Astrocyte (in vitro differentiated cells and primary cell): ENCODE results near the gene LRMDA. TPM values are rescaled to one million over a fixed set of nuclear protein-coding genes. Genes with fewer than 3 reads are reported as not detected.

Experiments used
- DNase-seq: peaks from one replicate; pipeline ENCODE4 v3.0.0-alpha.2; 2010; ENCODE audit warnings: low read depth
- FAIRE-seq: peaks from 2 replicates; lab custom pipeline; 2011; peaks lifted over from hg19 to GRCh38; lab: Jason Lieb, UNC
- H2AFZ ChIP-seq: 2 replicates; pipeline ENCODE4 v1.6.0; 2012; ENCODE audit warnings: low read depth, low read length, inconsistent platforms
- H3K27ac ChIP-seq: 2 replicates; pipeline ENCODE4 v1.5.1; 2011; ENCODE audit warnings: low read depth, low read length, inconsistent platforms
- H3K27me3 ChIP-seq: 2 replicates; pipeline ENCODE4 v1.6.0; 2011; ENCODE audit warnings: low read length, inconsistent platforms; ENCODE audit not compliant: insufficient read depth
- H3K36me3 ChIP-seq: 2 replicates; pipeline ENCODE4 v1.5.1; 2011; ENCODE audit warnings: low read length, inconsistent platforms; ENCODE audit not compliant: insufficient read depth
- H3K4me1 ChIP-seq: 2 replicates; pipeline ENCODE4 v1.5.1; 2011; ENCODE audit warnings: low read length, inconsistent platforms; ENCODE audit not compliant: insufficient read depth
- H3K4me2 ChIP-seq: 2 replicates; pipeline ENCODE4 v1.6.0; 2012; ENCODE audit warnings: low read length, inconsistent platforms
- H3K4me3 ChIP-seq: 2 replicates; pipeline ENCODE4 v1.5.1; 2011; ENCODE audit warnings: low read depth, mild to moderate bottlenecking, low read length, inconsistent platforms; ENCODE audit not compliant: insufficient read depth
- H3K79me2 ChIP-seq: 2 replicates; pipeline ENCODE4 v1.6.0; 2012; ENCODE audit warnings: mild to moderate bottlenecking, low read length, inconsistent platforms; ENCODE audit not compliant: insufficient read depth
- H3K9ac ChIP-seq: 2 replicates; pipeline ENCODE4 v1.6.0; 2012; ENCODE audit warnings: mild to moderate bottlenecking, low read length, inconsistent platforms
- H3K9me3 ChIP-seq: 2 replicates; pipeline ENCODE4 v1.5.1; 2012; ENCODE audit warnings: low read depth, mild to moderate bottlenecking, low read length, inconsistent platforms; ENCODE audit not compliant: insufficient read depth
- H4K20me1 ChIP-seq: 2 replicates; pipeline ENCODE4 v1.6.0; 2012; ENCODE audit warnings: low read length, inconsistent platforms; ENCODE audit not compliant: insufficient read depth
- H3K27ac Mint-ChIP-seq: one replicate; pipeline ENCODE4 v1.8.0; 2021; ENCODE audit warnings: mild to moderate bottlenecking, mixed read lengths; ENCODE audit not compliant: unreplicated experiment
- H3K27me3 Mint-ChIP-seq: one replicate; pipeline ENCODE4 v1.8.0; 2021; ENCODE audit warnings: low read depth, mixed read lengths; ENCODE audit not compliant: unreplicated experiment
- H3K36me3 Mint-ChIP-seq: one replicate; pipeline ENCODE4 v1.8.0; 2021; ENCODE audit warnings: low read depth, mixed read lengths; ENCODE audit not compliant: unreplicated experiment
- H3K4me1 Mint-ChIP-seq: one replicate; pipeline ENCODE4 v1.8.0; 2021; ENCODE audit warnings: low read depth, mixed read lengths; ENCODE audit not compliant: unreplicated experiment
- H3K4me3 Mint-ChIP-seq: one replicate; pipeline ENCODE4 v1.8.0; 2021; ENCODE audit warnings: mild to moderate bottlenecking, moderate library complexity, mixed read lengths; ENCODE audit not compliant: unreplicated experiment
- H3K9me3 Mint-ChIP-seq: one replicate; pipeline ENCODE4 v1.8.0; 2021; ENCODE audit warnings: mild to moderate bottlenecking, mixed read lengths; ENCODE audit not compliant: unreplicated experiment
- EZH2 ChIP-seq: IDR thresholded peaks from 2 replicates; pipeline ENCODE4 v1.6.1; 2012; ENCODE audit warnings: mild to moderate bottlenecking, low read length, inconsistent platforms; ENCODE audit not compliant: insufficient read depth
- total RNA-seq: library from RNA; stranded (reverse); gene quantifications from 2 replicates; pipeline ENCODE4 v1.2.1, GENCODE V29; 2021
- TF ChIP-seq, protein P1 (sequence below): IDR thresholded peaks from 2 replicates; pipeline ENCODE4 v1.5.1; 2011; ENCODE audit warnings: low read depth, mild to moderate bottlenecking, inconsistent platforms, low read length, moderate library complexity; ENCODE audit not compliant: insufficient read depth

LRMDA gene
- total RNA-seq, 1 donor from 2014 or later: 2.7 TPM

DNA sequence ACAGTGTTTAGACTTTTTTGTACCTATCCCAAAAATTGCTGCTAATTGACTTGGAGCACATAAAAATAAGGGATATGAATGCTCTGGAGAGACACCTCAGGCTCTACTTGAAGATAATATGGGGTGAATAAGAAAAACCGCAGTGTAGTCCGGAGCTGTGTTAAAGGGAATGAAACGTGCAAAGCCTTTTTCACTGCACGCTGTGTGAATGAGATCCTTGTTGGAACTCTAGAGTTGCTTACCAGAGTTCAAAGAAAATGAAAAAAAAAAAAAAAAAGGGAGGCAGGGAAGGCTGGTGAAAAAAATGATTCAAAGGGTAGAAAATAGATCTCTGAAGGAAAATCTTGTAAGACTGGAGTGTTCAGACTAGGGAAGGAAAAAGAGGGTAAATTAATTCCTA is 226.6 kb downstream of the LRMDA start:
- no peaks in the 10 kb centered on the region for H3K9me3 ChIP-seq
- H3K4me1 ChIP-seq: peaks cover 9% of the 10 kb centered on the region
- Mint-ChIP-seq H3K27me3 (peaks cover 18% of the 10 kb centered on the region), H3K27ac (no peak overlapping the region), H3K9me3 (peaks cover 3% of the 10 kb centered on the region), H3K36me3 (no peaks in the 10 kb centered on the region), H3K4me3 (no peak overlapping the region), H3K4me1 (peaks cover 12% of the 10 kb centered on the region)
- H3K79me2 ChIP-seq: no peaks in the 10 kb centered on the region
- TF ChIP-seq EZH2: no peak
- TF ChIP-seq, protein P1, sequence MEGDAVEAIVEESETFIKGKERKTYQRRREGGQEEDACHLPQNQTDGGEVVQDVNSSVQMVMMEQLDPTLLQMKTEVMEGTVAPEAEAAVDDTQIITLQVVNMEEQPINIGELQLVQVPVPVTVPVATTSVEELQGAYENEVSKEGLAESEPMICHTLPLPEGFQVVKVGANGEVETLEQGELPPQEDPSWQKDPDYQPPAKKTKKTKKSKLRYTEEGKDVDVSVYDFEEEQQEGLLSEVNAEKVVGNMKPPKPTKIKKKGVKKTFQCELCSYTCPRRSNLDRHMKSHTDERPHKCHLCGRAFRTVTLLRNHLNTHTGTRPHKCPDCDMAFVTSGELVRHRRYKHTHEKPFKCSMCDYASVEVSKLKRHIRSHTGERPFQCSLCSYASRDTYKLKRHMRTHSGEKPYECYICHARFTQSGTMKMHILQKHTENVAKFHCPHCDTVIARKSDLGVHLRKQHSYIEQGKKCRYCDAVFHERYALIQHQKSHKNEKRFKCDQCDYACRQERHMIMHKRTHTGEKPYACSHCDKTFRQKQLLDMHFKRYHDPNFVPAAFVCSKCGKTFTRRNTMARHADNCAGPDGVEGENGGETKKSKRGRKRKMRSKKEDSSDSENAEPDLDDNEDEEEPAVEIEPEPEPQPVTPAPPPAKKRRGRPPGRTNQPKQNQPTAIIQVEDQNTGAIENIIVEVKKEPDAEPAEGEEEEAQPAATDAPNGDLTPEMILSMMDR: no peak
- DNase-seq (no peak), FAIRE-seq (no peak)
- H3K4me2 ChIP-seq: no peak overlapping the region
- no peaks in the 10 kb centered on the region for H4K20me1 ChIP-seq
- H3K27me3 ChIP-seq: peaks cover 23% of the 10 kb centered on the region
- no peaks in the 10 kb centered on the region for H3K36me3 ChIP-seq
- H3K4me3 ChIP-seq: no peak overlapping the region
- H2AFZ ChIP-seq: no peak overlapping the region
- no peak overlapping the region for H3K9ac ChIP-seq
- no peak overlapping the region for H3K27ac ChIP-seq

DNA sequence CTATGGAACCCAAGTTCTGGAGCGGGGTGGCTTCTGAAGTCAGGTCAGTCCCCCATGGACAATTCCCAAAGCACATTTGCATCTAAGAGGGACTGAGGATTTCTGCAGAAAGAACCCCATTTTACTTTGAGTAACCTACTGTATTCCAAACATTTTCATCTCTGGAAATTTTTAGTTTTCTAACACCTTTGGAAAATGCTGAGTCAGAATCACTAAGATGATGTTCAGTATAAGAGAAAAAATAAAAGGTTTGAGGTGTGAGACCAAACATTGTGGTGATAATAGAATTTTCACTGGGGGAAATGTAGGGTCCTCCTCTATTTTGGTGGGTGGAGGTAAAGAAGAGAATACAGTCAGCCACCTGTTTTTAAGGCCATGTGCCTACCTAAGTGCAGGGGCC is 227.1 kb downstream of the LRMDA start:
- Histone ChIP-seq H3K27me3 (peaks cover 23% of the 10 kb centered on the region), H4K20me1 (no peaks in the 10 kb centered on the region), H3K27ac (no peak overlapping the region), H3K4me1 (peaks cover 9% of the 10 kb centered on the region), H3K36me3 (no peaks in the 10 kb centered on the region), H3K4me2 (no peak overlapping the region), H3K9ac (no peak overlapping the region), H2AFZ (no peak overlapping the region), H3K79me2 (no peaks in the 10 kb centered on the region), H3K9me3 (no peaks in the 10 kb centered on the region), H3K4me3 (no peak overlapping the region)
- Mint-ChIP-seq H3K36me3 (no peaks in the 10 kb centered on the region), H3K9me3 (peaks cover 3% of the 10 kb centered on the region), H3K27ac (no peak overlapping the region), H3K27me3 (peaks cover 18% of the 10 kb centered on the region), H3K4me1 (peaks cover 12% of the 10 kb centered on the region), H3K4me3 (no peak overlapping the region)
- FAIRE-seq (no peak), DNase-seq (no peak)
- TF ChIP-seq, protein P1: no peak

DNA sequence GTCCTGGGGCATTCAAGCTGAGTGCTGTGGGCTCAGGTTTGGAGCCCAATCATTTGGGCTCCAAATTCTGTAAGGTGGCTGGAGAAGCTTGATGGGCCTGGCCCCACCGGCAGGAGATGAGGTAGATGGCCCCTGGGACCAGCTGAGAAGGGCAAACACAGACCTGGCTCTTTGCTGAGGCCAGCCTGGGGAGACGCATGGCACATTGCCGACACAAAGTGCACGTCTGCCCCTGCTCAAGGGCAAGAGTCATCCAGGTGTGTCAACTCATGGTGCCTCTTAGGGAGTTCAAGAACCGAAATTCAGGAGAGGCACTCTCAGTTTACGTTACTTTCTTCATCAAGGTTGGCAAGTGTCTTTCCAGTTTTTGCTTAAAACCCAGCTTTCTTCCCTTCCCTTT is 227.5 kb downstream of the LRMDA start:
- H3K4me1 ChIP-seq: peaks cover 9% of the 10 kb centered on the region
- H4K20me1 ChIP-seq: no peaks in the 10 kb centered on the region
- H2AFZ ChIP-seq: no peak overlapping the region
- no peak overlapping the region for H3K9ac ChIP-seq
- Mint-ChIP-seq H3K36me3 (no peaks in the 10 kb centered on the region), H3K27me3 (peaks cover 18% of the 10 kb centered on the region), H3K4me1 (peaks cover 9% of the 10 kb centered on the region), H3K27ac (no peak overlapping the region), H3K9me3 (peaks cover 3% of the 10 kb centered on the region), H3K4me3 (no peak overlapping the region)
- FAIRE-seq (no peak), DNase-seq (no peak)
- no peak overlapping the region for H3K4me2 ChIP-seq
- H3K27ac ChIP-seq: no peak overlapping the region
- H3K79me2 ChIP-seq: no peaks in the 10 kb centered on the region
- TF ChIP-seq, protein P1: no peak
- TF ChIP-seq EZH2: no peak
- no peaks in the 10 kb centered on the region for H3K9me3 ChIP-seq
- peaks cover 23% of the 10 kb centered on the region for H3K27me3 ChIP-seq
- no peaks in the 10 kb centered on the region for H3K36me3 ChIP-seq
- no peak overlapping the region for H3K4me3 ChIP-seq
